ENCODE results near the gene BTBD9.

DNA sequence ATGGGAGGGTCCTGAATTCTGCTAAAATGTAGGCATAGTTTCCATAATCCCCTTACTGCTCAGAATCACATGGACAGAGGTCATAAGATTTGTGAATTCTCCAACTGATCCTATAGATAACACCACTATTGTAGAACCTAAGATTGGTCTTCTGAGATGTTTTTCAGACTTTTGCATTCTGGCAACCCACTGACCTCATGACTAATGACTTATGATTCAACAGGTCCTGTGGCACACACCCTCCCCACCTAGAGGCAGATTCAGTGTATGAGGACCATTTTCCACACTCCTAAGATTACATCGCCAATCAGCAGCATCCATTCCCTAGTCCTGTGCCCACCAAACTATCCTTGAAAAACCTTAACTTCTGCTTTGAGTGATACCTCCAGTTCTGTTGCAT, 207.2 kb downstream of the BTBD9 start:
- TF ChIP-seq, protein P1, sequence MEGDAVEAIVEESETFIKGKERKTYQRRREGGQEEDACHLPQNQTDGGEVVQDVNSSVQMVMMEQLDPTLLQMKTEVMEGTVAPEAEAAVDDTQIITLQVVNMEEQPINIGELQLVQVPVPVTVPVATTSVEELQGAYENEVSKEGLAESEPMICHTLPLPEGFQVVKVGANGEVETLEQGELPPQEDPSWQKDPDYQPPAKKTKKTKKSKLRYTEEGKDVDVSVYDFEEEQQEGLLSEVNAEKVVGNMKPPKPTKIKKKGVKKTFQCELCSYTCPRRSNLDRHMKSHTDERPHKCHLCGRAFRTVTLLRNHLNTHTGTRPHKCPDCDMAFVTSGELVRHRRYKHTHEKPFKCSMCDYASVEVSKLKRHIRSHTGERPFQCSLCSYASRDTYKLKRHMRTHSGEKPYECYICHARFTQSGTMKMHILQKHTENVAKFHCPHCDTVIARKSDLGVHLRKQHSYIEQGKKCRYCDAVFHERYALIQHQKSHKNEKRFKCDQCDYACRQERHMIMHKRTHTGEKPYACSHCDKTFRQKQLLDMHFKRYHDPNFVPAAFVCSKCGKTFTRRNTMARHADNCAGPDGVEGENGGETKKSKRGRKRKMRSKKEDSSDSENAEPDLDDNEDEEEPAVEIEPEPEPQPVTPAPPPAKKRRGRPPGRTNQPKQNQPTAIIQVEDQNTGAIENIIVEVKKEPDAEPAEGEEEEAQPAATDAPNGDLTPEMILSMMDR (IDR thresholded peaks at IDR 0.05 in 8 of 11, conservative IDR thresholded peaks at IDR 0.05 in 3 of 11), result no peak
- no peak for TF ChIP-seq POLR2AphosphoS5 (IDR thresholded peaks at IDR 0.05)
